ENCODE results near the gene CD14. TPM values are rescaled to one million over a fixed set of nuclear protein-coding genes. Genes with fewer than 3 reads are reported as not detected.

The CD14 gene
- total RNA-seq, 4 donors from 2014 or later = 3.3 to 16.0 (median 7.4) TPM

GRCh38 chr5:140622301-140622700, 10.7 kb downstream of the CD14 start:
- Histone ChIP-seq H3K4me1 (no peaks in the 10 kb centered on the region), H3K27me3 (no peaks in the 10 kb centered on the region), H3K27ac (no peak overlapping the region), H3K36me3 (no peaks in the 10 kb centered on the region), H3K4me3 (no peak overlapping the region), H3K9me3 (no peaks in the 10 kb centered on the region)
- TF ChIP-seq CTCF (IDR thresholded peaks at IDR 0.05) (no peak), POLR2A (IDR thresholded peaks at IDR 0.05) (no peak)
- DNase-seq = no peak

DNA sequence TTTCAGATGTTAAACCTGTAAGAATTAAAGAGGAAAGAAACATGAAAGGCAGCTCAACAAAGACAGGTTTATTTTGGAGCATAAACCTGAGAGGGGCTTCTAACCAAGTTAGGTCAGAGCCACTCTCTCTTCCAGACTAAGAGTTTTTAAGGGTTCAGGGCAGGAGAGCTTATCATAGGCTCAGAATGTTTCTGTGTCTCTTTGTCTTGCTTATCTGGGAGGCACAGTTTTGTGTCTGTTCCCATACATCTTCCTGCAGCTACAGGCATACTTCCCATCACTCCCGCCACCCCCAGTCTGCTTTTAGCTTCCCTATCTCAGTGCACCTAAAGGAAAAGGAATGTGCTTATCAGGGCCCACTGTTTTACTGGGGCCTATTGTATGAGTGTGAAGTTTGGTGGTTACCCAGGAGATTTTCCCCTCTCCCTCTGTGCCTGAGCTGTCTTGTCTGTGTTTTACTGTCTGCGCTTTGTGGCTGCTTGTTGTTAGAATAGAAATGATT, 21.9 kb downstream of the CD14 start:
- Histone ChIP-seq H3K4me1 (peaks cover 0 to 5% (median 2%) of the 10 kb centered on the region in 4 donors), H3K9me3 (no peaks in the 10 kb centered on the region), H3K4me3 (no peak overlapping the region), H3K27ac (peak overlapping the region in 1 of 4 donors; percentile 6), H3K36me3 (no peaks in the 10 kb centered on the region), H3K27me3 (no peaks in the 10 kb centered on the region)
- TF ChIP-seq POLR2A (IDR thresholded peaks at IDR 0.05) = no peak
- TF ChIP-seq CTCF (IDR thresholded peaks at IDR 0.05) = no peak
- no peak for DNase-seq

GRCh38 chr5:140609126-140609525, 23.8 kb downstream of the CD14 start:
- Histone ChIP-seq H3K9me3 (no peaks in the 10 kb centered on the region), H3K27ac (no peak overlapping the region), H3K36me3 (no peaks in the 10 kb centered on the region), H3K4me1 (peaks cover 0 to 5% (median 2%) of the 10 kb centered on the region in 4 donors), H3K27me3 (no peaks in the 10 kb centered on the region), H3K4me3 (no peak overlapping the region)
- DNase-seq = peak in 2 of 3 donors; percentile 58 to 61
- TF ChIP-seq CTCF (IDR thresholded peaks at IDR 0.05) (no peak), POLR2A (IDR thresholded peaks at IDR 0.05) (no peak)

DNA sequence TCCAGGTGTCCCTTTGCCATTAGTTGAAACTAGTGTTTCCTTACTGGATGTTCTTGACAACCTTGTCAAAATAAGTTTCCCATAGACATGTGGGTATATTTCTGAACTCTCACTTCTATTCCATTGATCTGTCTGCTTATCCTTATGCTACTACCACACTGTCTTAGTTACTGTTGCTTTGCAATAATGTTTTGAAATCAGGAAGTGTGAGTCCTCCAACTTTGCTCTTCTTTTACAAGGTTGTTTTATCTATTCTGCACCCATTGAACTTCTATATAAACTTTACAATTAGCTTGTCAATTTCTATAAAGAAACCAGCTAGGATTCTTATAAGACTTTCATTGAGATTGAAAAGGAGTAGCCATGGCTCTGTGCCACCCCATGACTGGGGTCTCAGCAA, 24.3 kb downstream of the CD14 start:
- Histone ChIP-seq H3K4me3 (no peak overlapping the region), H3K4me1 (peaks cover 0 to 5% (median 2%) of the 10 kb centered on the region in 4 donors), H3K27ac (no peak overlapping the region), H3K27me3 (no peaks in the 10 kb centered on the region), H3K36me3 (no peaks in the 10 kb centered on the region), H3K9me3 (no peaks in the 10 kb centered on the region)
- TF ChIP-seq POLR2A (IDR thresholded peaks at IDR 0.05) = no peak
- TF ChIP-seq CTCF (IDR thresholded peaks at IDR 0.05) = no peak
- no peak for DNase-seq

GRCh38 chr5:140607031-140607430, 25.9 kb downstream of the CD14 start:
- H3K9me3 ChIP-seq = no peaks in the 10 kb centered on the region
- TF ChIP-seq CTCF (IDR thresholded peaks at IDR 0.05) (peak in 1 of 6 experiments; percentile 9), POLR2A (IDR thresholded peaks at IDR 0.05) (no peak)
- H3K27me3 ChIP-seq = no peaks in the 10 kb centered on the region
- no peak overlapping the region for H3K4me3 ChIP-seq
- H3K36me3 ChIP-seq = no peaks in the 10 kb centered on the region
- peaks cover 0 to 5% (median 2%) of the 10 kb centered on the region in 4 donors for H3K4me1 ChIP-seq
- peak overlapping the region in 1 of 4 donors; percentile 25 for H3K27ac ChIP-seq
- DNase-seq = no peak

DNA sequence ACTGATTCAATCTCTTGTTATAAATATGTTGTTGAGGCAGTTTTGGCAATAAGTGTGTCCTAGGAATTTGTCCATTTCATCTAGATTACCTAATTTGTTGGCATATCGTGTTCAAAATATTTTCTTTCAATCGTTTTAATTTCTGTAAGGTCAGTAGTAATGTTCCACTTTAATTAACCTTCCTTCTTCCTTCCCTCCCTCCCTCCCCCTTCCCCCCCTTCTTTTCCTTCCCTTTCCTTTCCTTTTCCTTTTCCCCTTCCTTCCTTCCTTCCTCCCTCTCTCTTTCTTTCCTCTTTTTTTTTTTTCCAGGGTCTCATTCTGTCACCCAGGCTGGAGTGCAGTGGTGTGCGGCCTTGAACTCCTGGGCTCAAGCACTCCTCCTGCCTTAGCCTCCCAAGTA, 27.1 kb downstream of the CD14 start:
- Histone ChIP-seq H3K9me3 (no peaks in the 10 kb centered on the region), H3K4me3 (no peak overlapping the region), H3K27ac (no peak overlapping the region), H3K27me3 (no peaks in the 10 kb centered on the region), H3K4me1 (peaks cover 0 to 5% (median 2%) of the 10 kb centered on the region in 4 donors), H3K36me3 (no peaks in the 10 kb centered on the region)
- DNase-seq = no peak
- TF ChIP-seq POLR2A (IDR thresholded peaks at IDR 0.05) (no peak), CTCF (IDR thresholded peaks at IDR 0.05) (no peak)

Measured in Peyer's patch (tissue), 4 donors.